Umbilical cord (tissue), 2 donors: ENCODE measurements around the gene SCN4A. TPM values are rescaled to one million over a fixed set of nuclear protein-coding genes. Genes with fewer than 3 reads are reported as not detected.

ENCODE experiments used
- DNase-seq: peaks from one replicate; pipeline ENCODE4 v3.0.0-alpha.2; 2015; ENCODE audit warnings: low spot score
- total RNA-seq: library from RNA; depleted of rRNA; stranded (reverse); fragments of >200 nt; gene quantifications from one replicate; pipeline ENCODE4 v1.2.3, GENCODE V29; 2014; ENCODE audit warnings: low replicate concordance; ENCODE audit not compliant: insufficient read depth

Gene SCN4A
- total RNA-seq, 1 donor from 2014 or later = under 0.01 TPM

DNA sequence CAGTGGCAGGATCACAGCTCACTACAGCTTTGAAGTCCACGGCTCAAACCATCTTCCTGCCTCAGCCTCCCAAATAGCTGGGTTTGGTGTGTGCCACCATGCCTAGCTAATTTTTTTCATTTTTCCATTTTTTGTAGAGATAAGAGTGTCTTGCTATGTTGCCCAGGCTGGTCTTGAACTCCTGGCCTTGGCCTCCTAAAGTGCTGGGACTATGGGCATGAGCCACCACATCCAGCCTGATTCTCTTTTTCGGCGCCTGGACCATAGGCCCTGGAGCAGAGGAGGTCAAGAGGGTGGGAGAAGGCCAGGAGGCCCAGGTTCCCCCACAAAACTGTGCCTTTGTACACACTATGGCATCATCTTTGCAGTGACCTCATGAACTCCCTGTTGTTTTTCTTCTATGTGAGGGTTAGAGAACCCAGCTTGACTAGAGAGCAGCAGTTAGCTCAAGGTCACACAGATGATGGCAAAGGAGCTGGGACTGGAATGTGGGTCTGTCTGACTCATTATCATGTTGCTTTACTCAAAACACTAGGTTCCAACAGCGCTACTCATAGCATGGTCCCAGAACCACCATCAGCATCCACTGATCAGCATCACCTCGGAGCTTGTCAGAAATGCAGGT is 16.3 kb downstream of the SCN4A start:
- no peak for DNase-seq

DNA sequence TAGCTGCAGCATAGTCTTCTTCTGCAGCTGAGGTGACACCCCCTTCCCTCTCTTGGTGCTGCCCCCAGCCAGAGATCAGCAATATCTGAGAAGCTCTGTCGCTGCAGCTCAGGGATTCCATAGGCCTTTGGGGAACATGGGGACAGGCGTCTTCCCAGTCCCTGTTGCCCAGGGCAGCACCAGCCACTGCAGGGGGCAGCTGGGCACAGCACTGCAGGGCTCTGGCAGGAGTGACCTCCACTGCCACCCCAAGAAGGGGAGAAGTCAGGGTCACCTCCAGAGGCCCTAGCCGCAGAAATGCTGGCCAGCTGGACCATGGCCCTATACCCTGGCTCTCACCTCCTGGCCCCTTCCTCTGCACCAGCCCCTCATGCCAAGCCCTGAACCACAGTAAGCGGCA is 16.9 kb downstream of the SCN4A start:
- DNase-seq = no peak

DNA sequence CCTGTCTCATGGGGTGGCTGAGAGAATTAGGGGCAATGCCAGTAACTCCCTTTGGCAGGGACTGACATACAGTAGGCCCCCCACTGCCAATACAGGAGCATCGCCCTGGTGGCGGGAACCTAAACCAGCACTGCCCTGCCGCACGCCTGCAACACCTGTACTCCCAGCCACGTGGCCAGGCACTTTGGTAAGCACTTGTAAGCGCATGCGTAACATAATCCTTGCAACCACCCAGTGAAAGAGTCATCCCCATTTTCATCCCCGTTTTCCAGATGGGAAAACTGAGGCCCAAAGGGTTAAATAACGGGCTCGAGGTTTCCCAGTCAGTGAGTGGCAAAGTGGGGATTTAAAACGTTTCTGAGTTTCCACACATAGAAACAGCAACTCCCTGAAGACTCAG is 17.5 kb downstream of the SCN4A start:
- no peak for DNase-seq

DNA sequence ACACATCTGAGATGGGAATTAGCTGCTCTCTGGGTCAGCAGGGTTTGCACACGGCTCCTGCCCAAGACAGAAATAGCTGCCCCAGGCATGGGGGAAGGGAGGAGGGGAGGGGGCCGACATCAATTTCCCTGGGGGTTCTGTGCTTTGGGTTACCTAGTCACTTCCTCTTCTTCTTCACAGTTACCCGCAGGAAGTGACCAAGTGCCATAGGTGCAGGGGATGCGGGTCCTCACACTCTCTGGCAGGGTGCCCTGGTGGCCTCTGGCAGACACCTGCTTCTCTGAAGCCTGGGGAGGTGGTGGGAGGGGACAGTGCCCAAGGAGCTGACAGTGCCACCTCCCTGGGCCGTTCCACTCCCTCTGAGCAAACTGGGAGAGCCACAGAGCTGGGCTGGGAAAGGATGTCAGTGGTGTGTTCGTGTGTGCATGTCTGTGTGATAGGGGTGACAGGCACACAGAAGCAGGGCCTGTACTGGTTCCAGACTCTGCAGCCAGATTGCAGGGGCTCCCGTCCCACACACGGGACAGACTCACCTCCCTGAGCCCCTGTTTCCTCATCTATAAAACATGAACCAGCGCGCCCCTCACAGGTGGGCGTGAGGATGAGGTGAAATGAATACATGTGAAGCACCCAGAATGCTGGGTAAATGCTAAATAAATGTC is 18.2 kb downstream of the SCN4A start:
- DNase-seq = no peak

DNA sequence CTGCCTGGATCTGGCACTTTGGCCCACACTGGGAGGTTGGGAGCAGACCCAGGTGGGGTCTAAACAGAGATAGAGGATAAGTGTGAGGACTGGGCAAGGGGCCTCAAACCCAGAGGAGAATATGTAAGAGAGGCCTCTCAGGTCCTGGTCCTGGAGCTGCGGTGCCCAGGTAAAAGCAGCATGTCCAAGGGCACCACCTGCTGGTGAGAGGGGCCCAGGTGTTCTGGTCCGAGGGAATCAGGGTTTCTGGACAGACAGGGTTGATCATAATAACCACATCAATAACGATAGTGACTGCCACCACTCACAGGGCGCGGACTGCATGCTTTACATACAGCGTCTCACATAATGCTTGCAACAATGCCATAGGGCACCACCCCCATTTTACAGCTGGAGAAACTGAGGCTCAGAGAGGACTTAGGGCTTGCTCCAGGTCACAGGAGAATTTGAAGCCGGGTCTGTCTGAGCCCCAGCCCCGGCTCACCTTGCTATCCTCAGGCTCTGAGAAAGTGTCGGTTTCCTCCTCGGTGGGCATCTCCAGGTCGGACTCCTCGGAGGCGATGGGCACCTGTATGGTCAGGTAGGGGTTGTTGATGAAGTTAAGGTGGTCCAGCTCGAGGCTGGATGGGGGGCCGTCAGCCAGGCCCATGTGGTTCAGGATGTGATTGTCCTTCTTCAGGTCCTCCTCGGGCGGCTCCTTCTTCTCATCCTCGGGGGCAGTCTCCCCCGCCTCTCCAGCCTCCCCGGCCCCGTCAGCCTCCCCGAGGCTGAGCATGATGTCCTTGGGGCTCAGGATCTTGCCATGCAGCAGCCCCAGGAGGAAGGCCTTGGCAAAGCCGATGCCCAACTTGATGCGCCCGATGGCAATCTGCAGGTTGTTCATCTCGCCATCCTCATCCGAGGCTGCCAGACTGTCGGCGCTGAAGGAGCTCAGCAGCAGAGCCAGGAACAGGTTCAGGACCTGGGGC is 21.5 kb downstream of the SCN4A start:
- DNase-seq = no peak

DNA sequence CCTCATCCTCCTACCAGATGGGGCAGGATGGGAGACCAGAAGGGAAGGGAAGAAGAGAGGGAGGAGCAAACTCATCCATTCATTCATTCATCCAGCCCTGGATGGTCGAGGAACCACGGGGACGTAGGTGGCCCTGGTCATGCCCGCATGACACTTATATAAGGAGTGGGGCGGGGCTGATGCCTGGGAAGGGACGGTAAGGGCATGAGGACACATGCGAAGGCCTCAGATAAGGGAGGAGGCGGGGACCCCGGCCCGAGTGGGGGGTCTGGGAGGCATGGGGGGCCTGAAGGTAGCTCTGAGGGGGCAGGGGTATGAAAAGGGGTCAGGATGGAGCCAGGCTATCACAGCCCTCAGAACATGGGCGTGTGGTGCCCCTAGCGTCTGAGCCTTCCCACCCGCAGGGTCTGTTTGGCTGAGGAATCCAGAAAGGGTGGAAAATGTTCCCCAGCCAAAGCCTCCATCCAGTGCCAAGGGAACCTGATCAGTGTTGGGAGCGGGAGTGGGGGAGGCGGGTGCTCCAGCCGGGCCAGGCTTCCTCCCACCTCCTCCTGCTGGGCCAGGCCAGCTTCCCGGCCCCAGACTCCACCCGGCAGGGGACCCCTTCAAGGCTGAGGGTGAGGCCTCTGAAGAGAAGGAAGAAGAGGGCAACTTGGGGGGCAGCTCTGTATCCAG is 23.0 kb downstream of the SCN4A start:
- DNase-seq = no peak

DNA sequence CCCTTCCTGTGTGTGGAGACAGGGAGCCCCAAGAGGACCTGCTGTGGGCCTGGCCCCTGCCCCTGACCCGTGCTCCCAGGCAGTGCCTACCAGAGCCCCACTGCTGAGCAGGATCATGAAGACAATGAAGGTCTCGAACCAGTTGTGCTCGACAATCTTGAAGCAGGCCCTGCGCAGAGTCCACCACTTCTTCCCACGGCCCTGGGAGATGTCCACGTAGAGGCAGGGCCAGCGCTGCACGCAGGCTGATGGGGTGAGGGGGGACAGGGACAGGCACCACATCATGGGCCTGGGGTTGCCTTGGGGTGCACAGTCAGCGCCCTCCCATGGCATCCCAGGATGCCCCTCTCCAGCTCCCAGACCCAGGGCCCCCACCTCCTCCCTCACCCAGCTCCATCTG is 24.2 kb downstream of the SCN4A start:
- DNase-seq = no peak

DNA sequence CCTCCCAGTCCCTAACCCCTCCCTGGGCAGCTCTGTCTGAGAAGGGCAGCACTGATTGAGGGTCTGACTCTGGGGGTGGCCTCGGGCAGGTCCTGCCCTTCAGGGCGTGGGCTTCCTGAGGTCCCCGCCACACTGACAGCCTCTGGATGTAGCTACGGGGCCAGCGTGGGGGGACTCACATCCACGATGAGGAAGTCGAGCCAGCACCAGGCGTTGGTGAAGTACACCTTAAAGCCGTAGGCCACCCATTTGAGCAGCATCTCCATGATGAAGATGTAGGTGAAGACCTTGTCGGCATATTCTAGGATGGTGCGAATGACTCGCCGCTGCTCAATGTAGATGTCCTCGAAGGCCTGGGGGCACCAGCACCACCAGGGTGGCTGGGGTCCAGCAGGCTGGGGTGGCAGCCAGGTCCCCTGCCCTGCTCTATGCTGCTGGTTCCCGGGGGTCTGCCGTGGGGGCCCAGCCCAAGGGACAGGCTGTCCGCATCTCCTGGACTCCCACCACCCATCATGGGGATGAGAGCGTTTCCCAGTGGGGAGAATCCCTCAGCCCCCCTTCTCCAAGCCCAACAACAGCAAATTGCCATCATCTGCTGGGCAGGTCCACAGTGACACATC is 24.9 kb downstream of the SCN4A start:
- DNase-seq = no peak

DNA sequence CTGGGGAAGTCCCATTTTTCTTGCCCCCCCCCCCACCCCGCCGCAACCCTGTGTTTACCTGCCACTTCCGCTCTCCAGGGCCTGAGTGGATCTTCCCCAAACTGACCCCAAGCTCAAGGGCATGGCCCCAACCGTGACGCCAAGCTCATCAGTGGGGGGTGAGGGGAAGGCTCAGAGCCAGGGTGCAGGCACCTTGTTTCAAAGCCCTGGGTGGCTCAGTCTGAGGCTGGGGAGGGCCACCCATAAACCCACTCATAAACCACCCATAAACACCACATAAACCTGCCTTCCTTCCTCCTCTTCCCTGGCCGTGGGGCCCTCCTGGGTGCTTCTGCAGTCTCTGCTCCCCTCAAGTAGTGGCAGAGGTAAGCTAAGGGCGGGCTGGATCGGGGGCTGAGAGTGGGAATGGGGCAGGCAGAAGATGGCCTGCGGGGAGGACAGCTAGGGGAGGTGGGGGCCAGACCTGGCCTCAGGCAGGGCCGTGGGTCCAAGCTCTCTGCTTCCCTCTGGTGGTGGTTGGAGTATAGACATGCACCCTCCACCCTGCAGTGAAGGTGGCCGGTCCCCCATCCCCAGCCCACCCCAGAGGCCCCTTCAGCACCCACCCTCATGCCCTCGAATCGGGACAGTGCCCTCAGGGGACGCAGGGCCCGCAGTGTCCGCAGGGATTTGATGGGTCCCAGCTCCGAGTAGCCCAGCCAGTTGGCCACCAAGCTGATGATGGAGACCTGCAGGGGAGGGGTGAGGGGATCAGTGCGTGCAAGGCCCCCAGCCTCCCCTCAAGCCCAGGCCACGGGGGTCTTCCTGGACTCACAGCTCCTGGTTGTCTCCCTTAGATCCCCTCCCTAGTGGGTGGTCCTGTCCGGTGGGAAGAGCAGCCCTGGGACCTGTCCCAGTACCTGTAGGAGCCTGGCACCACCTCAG is 26.0 kb downstream of the SCN4A start:
- DNase-seq = peak; percentile 16

DNA sequence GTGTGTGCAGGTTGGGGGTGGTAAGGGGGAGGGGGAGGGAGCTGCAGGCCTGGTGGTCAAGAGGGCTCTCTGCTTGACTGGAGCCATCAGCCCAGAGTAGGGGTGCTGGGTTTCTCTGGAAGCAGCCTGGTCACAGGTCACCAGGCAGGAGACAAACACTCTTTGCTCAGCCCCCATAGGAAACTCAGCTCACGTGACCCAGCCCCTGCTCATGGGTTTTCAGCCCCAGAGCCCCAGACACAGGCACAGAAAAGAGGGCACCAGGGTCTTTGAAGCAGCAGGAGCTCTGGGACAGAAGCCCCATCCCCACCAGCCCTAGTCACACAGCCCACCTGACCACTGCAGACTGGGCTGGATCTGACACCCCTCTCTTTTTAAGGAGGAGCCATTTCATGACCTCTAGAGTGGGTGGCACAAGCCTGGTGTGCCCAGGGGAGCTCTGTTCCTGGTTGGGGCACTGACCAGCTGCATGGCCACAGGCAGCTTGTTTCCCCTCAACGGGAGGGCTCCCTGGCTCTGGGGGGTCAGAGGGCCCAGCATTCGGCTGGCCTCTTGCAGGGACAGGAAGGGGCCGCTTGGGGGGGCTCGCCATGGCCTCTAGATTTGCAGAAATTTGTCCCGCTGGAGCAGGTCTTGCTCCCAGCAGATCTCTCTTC is 26.8 kb downstream of the SCN4A start:
- DNase-seq = no peak

DNA sequence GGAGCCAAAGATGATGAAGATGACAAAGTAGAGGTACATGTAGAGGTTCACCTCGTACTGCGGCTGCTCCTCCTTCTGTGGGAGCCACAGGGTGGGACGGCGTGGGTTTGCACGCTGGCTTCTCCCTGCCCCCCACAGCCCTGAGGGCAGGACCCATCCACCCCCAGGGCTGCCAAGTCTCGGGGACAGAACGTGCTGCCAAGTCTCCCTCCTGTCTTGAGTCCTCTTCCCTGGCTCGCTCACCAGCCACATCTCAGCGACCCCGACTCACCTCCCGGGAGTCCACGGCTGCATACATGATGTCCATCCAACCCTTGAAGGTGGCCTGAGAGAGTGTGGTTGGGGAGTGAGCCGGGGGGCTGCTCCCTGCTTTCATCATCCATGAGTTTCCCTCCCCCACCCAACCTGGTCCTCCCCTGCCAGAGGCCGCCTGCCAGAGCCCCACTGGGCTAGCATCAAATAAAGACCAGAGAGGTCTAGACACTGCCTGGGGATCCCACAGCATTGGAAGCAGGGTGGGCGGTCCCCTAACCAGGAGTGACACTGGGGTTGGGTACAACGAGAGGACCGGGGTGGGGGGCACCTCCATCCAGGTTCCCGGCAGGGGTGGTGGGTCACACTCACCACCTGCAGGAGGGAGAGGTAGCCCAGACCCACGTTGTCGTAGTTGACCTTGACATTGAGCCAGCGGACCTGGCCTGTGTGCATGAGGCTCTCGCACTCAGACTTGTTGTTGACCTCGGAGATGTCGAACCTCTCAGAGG is 27.8 kb downstream of the SCN4A start:
- DNase-seq = no peak

DNA sequence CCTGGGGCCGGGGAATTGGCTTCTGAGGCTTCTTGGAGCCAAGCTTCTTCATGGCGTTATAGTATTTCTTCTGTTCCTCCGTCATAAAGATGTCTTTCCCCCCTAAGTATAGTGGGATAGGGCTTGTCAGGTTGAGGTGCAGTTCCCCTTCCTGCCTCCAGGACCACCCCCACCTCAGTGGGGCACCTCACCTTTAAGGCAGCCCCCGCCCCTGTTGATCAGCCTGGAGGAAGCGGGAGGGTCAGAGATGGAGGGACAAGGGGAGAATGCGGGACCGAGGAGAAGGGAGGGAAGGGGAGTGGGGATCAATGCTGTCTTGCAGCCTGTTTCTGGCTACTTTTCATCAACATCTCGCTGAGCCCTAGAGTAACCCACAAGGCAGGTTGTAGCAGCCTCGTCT is 29.0 kb downstream of the SCN4A start:
- no peak for DNase-seq

DNA sequence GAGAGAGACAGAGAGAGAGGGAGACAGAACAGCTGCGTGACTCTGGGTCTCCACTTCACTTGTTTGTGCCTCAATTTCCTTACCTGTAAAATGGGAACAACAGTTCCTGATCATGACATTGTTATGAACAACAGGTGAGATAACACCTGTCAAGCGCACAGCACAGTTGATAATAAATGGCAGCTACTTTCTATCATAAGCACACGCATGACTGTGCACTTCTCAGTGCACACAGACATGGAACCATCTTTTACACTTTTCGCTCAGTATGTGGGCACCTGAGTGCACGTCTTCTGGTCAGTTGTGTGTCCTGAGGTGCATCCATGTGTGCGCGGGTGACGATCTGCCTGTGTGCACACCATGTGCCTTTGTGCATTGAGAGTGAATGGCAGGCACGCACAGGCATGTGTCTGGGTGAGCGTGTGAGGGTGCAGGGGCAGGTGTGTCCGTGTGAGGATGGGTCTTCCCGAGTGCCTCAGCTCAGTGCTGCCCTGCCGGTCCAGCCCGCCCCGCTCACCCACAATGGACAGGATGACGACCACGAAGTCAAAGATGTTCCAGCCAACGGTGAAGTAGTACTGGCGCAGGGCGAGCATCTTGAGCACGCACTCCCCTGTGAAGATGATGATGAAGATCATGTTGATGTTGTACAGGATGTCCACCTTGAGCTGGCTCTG is 30.3 kb downstream of the SCN4A start:
- no peak for DNase-seq

DNA sequence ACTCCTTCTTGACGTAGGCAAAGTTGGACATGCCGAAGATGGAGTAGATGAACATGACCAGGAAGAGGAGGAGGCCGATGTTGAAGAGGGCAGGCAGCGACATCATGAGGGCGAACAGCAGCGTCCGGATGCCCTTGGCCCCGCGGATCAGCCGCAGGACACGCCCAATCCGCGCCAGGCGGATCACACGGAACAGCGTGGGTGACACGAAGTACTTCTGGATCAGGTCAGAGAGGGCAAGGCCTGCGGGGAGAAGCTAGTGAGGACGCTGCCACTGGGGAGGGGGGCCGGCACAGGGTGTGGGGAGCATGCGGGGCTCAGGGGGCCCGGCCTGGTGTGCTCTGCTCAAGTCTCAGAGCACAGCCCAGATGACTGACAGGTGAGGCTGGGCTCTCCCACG is 31.0 kb downstream of the SCN4A start:
- no peak for DNase-seq

DNA sequence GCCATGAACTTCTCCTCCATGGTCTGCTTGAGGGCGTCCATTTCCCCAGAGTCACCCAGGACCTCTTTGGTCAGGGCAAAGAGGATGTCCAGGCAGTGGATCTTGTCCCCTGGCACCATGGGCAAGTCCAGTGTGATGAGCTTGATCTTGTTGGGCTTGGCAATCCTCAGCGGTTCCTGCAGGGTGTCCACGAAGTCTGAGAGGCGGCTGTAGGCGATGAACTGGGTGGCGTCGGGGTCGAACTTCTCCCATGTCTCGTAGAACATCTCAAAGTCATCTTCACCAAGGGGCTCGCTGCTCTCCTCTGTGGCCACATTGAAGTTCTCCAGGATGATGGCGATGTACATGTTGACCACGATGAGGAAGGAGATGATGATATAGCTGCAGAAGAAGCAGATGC is 31.6 kb downstream of the SCN4A start:
- no peak for DNase-seq

DNA sequence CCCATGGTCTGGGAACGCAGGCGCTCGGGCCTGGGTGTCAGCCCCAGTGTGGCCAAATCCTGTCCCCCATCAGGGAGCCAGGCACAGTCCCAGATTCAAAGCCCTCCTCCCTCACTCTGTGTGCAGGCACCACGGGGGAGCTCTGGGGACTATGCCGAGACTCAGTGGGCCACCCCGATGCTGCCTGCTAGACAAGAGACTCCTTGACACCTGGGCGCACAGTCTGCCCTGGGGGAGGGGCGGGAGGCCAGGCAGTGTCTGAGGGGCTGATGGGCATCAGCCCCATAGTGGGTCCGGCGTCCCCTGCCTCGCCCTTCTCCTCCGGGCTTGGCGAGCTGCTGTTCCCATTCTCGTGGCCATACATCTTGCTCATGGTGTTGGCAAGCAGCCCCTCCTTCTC is 32.1 kb downstream of the SCN4A start:
- DNase-seq = no peak

DNA sequence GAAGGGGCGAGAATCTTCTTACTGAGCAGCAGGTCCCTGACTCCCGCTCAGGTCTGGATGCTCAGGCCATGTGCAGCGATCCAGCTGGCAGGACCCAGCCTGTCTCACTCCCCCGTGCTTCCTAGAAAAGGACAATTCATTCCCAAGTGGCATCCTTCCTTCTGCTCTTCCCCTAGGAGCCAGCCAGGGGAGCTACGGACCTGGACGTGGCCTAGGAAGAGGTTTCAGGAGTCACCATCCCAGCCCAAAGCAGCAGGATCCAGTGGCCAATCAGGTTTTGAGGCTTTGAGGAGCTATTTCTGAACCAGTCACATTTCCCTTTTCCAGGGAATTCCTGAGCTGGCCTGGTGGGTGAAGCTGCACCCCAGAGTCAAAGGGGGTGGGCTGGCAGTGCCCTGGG is 32.8 kb downstream of the SCN4A start:
- DNase-seq = no peak

DNA sequence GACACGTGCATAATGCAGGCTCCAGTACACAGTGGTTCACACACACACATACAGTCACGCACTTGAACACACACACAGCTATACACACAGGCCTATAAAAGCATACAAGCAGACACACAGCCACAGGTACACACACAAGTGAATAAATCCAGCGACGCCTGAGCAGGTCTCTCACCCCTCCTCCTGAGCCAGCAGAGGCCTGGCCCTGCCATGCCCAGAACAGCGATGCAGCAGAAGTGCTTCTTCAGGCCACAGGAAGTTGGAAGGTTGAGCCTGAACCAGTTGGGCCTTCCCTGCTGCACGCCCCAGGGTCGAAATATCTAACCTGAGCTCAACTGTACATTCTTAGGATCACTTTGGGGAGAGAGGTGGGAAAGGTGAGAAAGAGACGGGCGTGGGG is 33.3 kb downstream of the SCN4A start:
- DNase-seq = no peak

DNA sequence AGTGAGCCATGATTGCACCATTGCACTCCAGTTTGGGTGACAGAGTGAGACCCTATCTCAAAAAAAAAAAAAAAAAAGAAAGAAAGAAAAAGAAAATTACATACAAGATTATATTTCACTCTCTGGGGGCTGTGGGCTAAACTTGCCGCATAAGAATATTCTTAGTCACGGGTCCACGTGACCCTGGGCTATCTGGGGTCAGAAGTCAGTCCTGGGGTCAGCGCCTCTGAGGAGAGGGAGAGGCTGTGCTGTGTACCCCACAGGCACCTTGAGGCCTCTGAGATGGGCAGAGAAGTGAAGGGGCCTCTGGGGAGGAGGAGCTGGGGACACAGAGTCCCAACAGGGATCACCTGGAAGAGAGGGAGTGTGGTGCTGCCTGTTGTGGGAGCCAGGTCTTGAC is 34.8 kb downstream of the SCN4A start:
- DNase-seq = no peak
